ENCODE data around the gene MYO5B.

DNA sequence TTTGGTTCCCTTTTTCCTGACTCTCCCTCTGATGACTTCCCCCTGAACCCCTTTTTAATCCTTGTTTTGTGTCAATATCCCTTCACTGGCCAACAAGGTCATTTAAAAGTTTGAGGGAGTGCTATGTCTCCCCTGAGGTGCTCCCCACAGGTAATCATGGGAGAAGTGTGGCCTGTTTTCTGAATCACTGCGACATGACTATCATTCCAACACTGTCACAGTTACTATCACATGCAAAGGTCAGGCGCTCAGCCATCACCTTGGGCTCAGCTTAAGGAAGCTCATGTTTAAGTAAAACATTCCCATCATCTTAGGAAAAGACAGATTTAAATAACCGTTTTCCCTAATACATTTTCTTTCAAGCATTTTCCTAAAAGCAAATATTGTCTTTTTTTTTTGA is 360.7 kb downstream of the MYO5B start:
- TF ChIP-seq, protein P1, sequence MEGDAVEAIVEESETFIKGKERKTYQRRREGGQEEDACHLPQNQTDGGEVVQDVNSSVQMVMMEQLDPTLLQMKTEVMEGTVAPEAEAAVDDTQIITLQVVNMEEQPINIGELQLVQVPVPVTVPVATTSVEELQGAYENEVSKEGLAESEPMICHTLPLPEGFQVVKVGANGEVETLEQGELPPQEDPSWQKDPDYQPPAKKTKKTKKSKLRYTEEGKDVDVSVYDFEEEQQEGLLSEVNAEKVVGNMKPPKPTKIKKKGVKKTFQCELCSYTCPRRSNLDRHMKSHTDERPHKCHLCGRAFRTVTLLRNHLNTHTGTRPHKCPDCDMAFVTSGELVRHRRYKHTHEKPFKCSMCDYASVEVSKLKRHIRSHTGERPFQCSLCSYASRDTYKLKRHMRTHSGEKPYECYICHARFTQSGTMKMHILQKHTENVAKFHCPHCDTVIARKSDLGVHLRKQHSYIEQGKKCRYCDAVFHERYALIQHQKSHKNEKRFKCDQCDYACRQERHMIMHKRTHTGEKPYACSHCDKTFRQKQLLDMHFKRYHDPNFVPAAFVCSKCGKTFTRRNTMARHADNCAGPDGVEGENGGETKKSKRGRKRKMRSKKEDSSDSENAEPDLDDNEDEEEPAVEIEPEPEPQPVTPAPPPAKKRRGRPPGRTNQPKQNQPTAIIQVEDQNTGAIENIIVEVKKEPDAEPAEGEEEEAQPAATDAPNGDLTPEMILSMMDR (conservative IDR thresholded peaks at IDR 0.05) = no peak
- TF ChIP-seq ZFX (IDR thresholded peaks at IDR 0.05) = no peak
